ENCODE measurements around the gene HSBP1L1. TPM values are rescaled to one million over a fixed set of nuclear protein-coding genes. Genes with fewer than 3 reads are reported as not detected.

HSBP1L1 gene
- total and polyA plus RNA-seq, 2 of the 8 experiments (the other 6 are each of a cell fraction or from before 2014, with no cell fraction given), result 1.0 to 1.3 TPM

GRCh38 chr18:80004600-80005342 is 40.3 kb downstream of the HSBP1L1 start:
- DNase-seq (ENCODE audit: low read depth in 1 of 2, low spot score in 2 of 2), result no peak
- Histone ChIP-seq H3K23me2 (ENCODE audit: low read depth, low read length) (no peaks in the 10 kb centered on the region), H2AK5ac (ENCODE audit: low read depth, low read length) (no peak overlapping the region; the same call in 1 of the 2 replicates), H2AFZ (ENCODE audit: low read length) (no peak overlapping the region), H4K20me1 (replicated peaks in 1 of 2; ENCODE audit: control insufficient read depth in 1 of 2, insufficient read depth in 2 of 2, low read length in 2 of 2) (peaks cover 0 to 2% of the 10 kb centered on the region in 2 experiments), H2BK15ac (ENCODE audit: low read length) (no peak overlapping the region), H2BK12ac (ENCODE audit: low read depth, low read length) (no peak overlapping the region), H2BK5ac (ENCODE audit: low read depth, low read length) (no peak overlapping the region), H3K4me3 (ENCODE audit: extremely low read depth in 1 of 4, insufficient read depth in 2 of 4, low read depth in 3 of 4, low read length in 4 of 4) (no peak overlapping the region), H3K14ac (ENCODE audit: insufficient read length) (no peak overlapping the region), H3K36me3 (ENCODE audit: control insufficient read depth in 2 of 4, insufficient read depth in 4 of 4, low read length in 3 of 4) (no peaks in the 10 kb centered on the region), H4K8ac (ENCODE audit: extremely low read depth, insufficient read depth, low read length) (no peak overlapping the region), H3K79me1 (ENCODE audit: low read depth, low read length) (no peaks in the 10 kb centered on the region), H3K4me2 (ENCODE audit: insufficient read depth in 1 of 2, low read depth in 2 of 2, low read length in 2 of 2) (no peak overlapping the region), H3K27me3 (replicated peaks in 1 of 4; ENCODE audit: control insufficient read depth in 3 of 4, extremely low read depth in 1 of 4, insufficient read depth in 3 of 4, low read length in 3 of 4) (no peaks in the 10 kb centered on the region), H3K56ac (replicated peaks; ENCODE audit: insufficient read length, low read depth, low read length) (no peak overlapping the region), H3K18ac (ENCODE audit: extremely low read depth, low read length) (no peak overlapping the region), H2BK20ac (ENCODE audit: low read length) (no peak overlapping the region), H4K5ac (ENCODE audit: insufficient read length, low read depth, low read length) (no peak overlapping the region), H3K27ac (ENCODE audit: low read depth, low read length) (no peak overlapping the region), H3K4me1 (replicated peaks in 1 of 4; ENCODE audit: control insufficient read depth in 3 of 4, insufficient read depth in 4 of 4, low read length in 3 of 4) (no peaks in the 10 kb centered on the region; a peak in 1 of 7 replicates), H3K23ac (ENCODE audit: insufficient read length) (no peak overlapping the region), H3K79me2 (ENCODE audit: control insufficient read depth in 1 of 2, insufficient read depth in 2 of 2, low read length in 2 of 2) (no peaks in the 10 kb centered on the region), H3K4ac (replicated peaks; ENCODE audit: insufficient read length, low read depth, low read length) (no peak overlapping the region), H2BK120ac (replicated peaks; ENCODE audit: low read depth, low read length) (no peak overlapping the region), H4K91ac (replicated peaks; ENCODE audit: insufficient read length, low read length) (no peak overlapping the region), H3K9ac (replicated peaks in 1 of 4; ENCODE audit: extremely low read depth in 1 of 4, low read depth in 3 of 4, low read length in 3 of 4) (no peak overlapping the region), H3K9me3 (ENCODE audit: insufficient read depth in 2 of 2, low read depth in 1 of 2, low read length in 1 of 2) (peaks cover 18 to 25% of the 10 kb centered on the region in 2 experiments)
- CTCF ChIA-PET (ENCODE audit: partially characterized antibody), result interaction anchor here (1.1 to 1.4 kb wide), 2 partner anchors 11 to 44 kb away, joined by 3 read pairs; no protein-coding TSS in a partner anchor
- WGBS, 2 experiments (ENCODE audit: extremely low coverage in 1 of 2, insufficient coverage in 1 of 2, insufficient read length in 1 of 2, insufficient replicate concordance in 2 of 2, low coverage in 1 of 2, low lambda C conversion rate in 2 of 2, missing lambda C conversion rate in 1 of 2), result 84% methylated on average over 12 of the region's 12 CpGs; no CpG with 5 or more reads in 1 of the 2 experiments
- FAIRE-seq, result no peak
- POLR2A ChIA-PET (ENCODE audit: partially characterized antibody), result no interaction called here
- no peak for TF ChIP-seq EZH2 (IDR thresholded peaks at IDR 0.05; ENCODE audit: low read depth, low read length, severe bottlenecking)
- no peak for TF ChIP-seq MAX (IDR thresholded peaks at IDR 0.05)
